GM21526 (cell line): Measurements from ENCODE around the gene CCSER2.
"Not testable (repeated sequence)": the region's sequence is repeated elsewhere in the genome, so short reads cannot be mapped to it uniquely, and the experiment has no call there.

Source experiments
- ATAC-seq: cut with Tn5 transposase; IDR thresholded peaks from one replicate; pipeline ENCODE4 v1.9.1; 2021; ENCODE audit warnings: moderate library complexity; ENCODE audit not compliant: unreplicated experiment, low FRiP score

CCSER2 gene

DNA sequence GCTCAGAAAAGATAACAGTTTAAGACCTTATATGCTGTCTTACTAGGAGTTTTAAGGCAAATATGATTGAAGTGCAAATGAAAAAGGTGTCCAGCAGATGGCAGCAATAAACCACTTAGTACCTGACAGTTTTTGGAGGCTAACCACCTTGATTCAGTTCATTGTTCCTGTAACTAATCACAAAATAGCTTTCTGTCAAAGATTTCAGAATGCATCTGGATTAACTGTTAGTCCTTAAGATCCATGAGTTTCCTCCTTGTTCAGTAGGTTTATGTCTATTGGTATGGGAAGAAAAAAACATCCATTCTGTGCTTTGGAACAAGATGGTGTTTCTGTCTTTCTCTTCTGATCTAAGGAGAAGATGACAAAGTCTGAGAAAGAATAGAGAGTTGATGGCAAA lies 46.6 kb downstream of the CCSER2 start:
- peak; percentile 64 for ATAC-seq

DNA sequence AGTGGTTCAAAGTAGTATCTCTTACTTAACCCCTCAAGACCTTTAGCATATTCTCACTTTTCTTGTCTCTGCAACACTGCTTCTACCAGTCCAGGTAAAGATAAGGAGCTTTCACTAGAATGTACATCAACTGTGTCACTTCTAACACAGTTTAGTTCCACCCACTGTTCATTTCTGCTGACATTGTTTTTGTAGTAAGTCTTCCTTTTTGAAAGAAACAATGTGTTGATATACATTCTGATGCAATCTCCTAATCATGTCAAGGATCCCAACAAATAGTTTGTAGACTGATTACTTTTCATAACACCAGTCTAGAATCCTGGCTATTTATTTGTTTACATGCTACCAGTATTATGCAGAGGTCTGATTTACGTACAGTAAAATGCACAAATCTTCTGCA lies 47.5 kb downstream of the CCSER2 start:
- no peak for ATAC-seq

DNA sequence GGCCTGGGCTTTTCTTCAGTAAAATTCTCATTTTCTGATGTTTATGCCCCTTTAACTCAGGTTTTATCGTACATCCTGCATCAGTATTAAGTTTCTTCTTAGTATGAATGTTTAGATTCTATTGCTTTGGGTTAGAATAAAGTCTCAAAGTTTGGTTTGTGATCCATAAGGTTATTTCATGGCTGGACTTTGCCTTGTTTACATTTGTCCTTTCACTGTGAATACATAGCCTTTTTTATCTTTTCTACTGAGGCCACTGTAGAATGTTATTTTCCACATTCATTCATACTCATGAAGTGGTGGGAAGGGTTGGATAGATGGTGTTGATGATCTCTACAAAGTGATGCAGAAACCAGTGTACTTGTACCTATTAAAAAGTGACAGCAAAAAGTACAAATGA lies 59.8 kb downstream of the CCSER2 start:
- ATAC-seq: no peak

GRCh38 chr10:84390364-84390763 lies 62.0 kb downstream of the CCSER2 start:
- ATAC-seq: no peak

GRCh38 chr10:84391326-84391725 lies 62.9 kb downstream of the CCSER2 start:
- ATAC-seq: no peak

- no peak for ATAC-seq
Measured at GRCh38 chr10:84392181-84392580, 63.8 kb downstream of the CCSER2 start.

DNA sequence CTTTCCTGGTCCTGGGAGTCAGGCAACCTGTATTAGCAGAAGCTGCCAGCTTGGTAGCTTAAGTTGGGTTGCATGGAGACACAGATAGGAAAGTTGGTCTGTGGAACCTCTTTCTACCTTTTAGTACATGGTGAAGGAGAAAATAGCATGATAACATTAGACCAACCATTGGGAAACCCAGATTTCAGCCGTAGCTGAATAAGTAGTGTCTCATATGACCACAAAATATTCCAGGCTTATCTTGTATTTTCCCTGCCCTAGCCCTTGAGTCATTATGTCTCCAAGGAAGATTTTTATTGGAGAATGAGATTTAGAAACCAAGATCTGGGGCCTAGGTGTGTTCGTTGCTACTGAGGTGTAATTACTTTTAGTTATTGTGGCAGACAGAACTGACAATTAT lies 67.2 kb downstream of the CCSER2 start:
- ATAC-seq: no peak

DNA sequence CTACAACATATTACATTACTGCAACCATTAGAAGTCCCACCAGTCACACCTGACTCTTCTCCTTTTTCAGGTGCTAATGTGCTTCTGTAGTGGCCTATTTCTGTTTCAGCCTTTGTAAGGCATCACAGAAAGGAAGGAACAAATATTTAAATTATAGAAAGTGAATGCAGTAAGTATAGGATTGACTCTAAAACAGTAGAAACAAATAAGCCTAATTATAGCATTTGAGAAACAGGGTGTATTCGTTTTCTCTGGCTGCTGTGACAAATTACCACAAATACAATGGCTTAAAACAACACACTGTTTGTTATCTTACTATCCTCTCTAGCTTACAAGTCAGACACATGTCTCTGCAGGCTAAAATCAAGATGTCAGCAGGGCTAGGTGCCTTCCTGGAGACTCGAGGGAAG lies 69.4 kb downstream of the CCSER2 start:
- ATAC-seq: peak; percentile 71

DNA sequence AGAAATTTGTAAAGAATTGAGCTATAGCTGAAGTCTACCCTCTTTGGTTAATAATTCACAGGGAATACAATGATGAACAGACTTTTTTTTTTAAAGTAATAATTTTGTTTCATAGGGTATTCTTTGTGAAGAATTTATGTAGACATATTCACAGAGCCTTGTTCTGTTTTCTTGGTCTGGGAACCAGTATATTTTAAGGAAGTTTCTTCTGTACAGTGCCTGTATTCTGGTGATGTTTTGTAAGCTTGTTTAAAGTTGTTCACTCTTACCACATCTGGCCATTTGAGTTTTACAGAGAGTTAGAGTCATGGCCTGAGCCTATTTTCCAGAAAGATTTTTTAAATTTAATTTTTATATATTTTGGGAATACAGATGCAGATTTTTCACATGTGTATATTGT lies 70.3 kb downstream of the CCSER2 start:
- no peak for ATAC-seq

- ATAC-seq: no peak
Measured at GRCh38 chr10:84401854-84402611, 73.6 kb downstream of the CCSER2 start.

GRCh38 chr10:84404783-84405182 lies 76.4 kb downstream of the CCSER2 start:
- no peak for ATAC-seq

DNA sequence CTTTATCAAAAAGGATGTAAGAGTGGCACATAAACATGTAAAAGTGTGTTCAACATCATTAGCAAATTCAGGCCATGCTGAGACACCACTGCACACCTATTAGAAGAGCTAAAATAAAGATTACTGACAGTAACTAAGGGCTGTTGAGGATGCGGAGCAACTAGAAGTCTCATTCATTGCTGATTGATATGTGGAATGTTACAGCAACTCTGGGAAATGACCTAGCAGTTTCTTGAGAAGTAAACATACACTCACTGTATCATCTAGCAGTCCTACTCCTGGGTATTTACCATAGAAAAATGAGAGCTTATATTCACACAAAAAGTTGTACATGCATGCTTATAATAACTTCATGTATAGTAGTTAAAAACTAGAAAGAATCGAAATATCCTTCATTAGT lies 77.3 kb downstream of the CCSER2 start:
- ATAC-seq: no peak

DNA sequence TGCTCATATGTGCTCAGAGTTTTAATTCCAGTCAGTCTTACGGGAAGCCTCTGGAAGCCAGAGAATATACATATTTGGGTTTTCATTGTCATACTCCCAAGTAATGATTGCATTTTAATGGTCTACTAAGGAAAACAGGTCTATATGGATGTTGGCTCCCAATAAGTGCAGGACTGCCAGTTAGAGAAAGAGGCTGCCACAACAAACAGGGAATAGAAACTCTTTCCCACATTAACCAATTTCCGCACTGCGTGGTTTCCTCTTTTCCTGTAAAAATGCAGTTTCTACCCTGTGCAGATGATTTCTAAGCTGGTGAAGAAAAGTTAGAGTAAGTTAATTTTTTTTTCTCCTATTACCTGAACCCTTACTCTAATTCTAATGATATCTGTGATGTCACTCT lies 78.2 kb downstream of the CCSER2 start:
- ATAC-seq: no peak

DNA sequence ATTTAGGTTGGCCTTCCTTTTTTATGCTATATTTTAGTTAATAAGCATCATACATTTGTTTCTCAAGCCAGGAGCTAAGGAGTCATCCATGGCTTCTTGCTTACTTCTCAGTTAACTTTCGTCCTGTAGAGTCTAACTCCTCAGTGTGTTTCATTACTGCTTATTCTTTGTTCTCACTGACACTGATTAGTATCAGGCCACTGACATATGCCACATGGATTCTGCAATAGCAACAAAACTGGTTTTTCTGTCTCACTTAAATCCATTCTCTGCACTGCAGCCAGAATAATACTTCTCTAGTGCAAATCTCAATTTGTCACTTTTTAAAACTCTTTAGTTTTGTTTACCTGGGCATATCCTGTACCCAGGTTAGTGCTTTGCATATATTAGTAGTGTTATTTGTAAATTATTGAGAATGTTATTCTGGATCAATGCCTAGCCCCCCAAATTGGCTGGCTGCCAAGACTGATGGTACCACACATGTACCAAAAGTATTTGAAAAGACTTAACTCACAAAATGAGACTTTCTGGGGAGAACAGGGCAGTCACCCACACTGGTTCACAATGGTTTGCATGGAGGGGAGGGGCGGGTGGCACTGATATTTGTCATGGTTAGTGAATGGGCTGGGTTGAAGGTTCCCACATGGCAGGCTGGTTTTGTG lies 79.1 kb downstream of the CCSER2 start:
- no peak for ATAC-seq

GRCh38 chr10:84412482-84412881 lies 84.1 kb downstream of the CCSER2 start:
- no peak for ATAC-seq

GRCh38 chr10:84414110-84414509 lies 85.7 kb downstream of the CCSER2 start:
- not testable (repeated sequence) for ATAC-seq

GRCh38 chr10:84415539-84416244 lies 87.3 kb downstream of the CCSER2 start:
- no peak for ATAC-seq

DNA sequence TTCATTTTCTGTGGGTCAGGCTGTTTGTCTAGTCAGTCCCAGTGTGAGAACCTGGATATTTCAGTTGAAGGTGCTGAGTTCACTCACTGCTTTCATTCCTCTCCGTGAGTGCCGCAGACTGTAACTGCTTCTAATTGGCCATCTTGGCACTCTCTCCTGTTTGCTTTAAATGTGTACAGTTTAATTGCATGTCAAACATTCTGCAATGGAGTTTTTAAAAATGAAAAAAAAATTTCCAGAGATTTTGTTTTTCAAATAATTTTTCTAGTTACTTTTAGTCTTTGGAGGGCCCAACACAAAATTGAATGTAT lies 87.8 kb downstream of the CCSER2 start:
- ATAC-seq: no peak

- ATAC-seq: no peak
Measured at GRCh38 chr10:84423719-84424118, 95.3 kb downstream of the CCSER2 start.

DNA sequence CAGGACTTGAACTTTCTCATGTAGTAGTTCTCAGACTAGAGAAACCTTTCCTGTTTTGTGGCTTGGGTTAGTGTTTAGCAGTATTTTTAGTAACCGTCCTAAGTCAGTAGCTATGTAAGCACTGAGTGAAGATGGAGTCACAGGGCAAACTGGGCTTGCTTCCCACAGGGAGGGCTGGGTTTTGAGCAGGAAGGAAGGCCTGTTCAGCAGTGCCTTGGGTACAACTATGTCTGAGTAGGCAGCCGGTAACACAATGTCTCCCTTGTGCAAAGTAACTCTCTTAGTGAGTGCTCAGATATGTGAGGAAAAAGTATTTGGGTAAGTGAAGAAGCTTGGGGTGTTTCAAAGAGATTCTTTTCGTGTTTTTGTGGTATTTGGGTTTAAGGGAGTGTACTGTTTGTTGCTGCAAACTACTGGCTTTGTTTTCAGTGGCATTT lies 96.4 kb downstream of the CCSER2 start:
- ATAC-seq: no peak

DNA sequence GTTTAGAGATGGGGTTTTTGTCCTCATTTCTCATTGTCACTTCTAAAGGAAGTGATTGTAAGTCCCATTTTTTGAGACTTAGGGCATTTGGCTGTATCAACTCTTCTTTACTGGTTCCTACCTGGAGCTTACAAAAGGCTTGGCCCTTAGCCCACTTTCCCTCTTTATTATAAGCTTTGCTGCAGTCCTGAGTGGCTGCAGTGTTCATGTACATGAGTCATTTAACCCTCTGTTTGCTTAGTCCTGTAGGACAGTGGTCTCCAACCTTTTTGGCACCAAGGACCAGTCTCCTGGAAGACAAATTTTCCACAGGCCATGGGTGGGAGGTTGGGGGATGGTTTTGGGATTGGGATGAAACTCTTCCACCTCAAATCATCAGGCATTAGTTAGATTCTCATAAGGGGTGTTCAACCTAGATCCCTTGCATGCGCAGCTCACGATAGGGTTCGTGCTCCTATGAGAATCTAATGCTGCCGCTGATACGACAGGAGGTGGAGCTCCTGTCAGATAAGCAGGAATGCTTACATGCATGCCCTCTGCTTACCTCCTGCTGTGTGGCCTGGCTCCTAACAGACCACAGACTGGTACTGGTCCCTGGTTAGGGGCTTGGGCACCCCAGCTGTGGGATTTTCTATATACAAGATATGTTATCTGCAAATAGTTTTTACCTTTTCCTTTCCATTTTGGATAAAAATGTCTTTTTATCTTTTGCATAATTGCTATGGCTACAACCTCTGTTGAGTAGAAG lies 99.7 kb downstream of the CCSER2 start:
- no peak for ATAC-seq
